ENCODE measurements around the gene LRRC46.

The LRRC46 gene

GRCh38 chr17:47808830-47809480 lies 22.5 kb upstream of the LRRC46 start:
- DNase-seq (ENCODE audit: low read depth) = no peak

- no peak for DNase-seq (ENCODE audit: low read depth)
Observed at GRCh38 chr17:47810200-47810821, 21.2 kb upstream of the LRRC46 start.

GRCh38 chr17:47810901-47811635 lies 20.4 kb upstream of the LRRC46 start:
- DNase-seq (ENCODE audit: low read depth) = no peak

- DNase-seq (ENCODE audit: low read depth) = no peak
Observed at GRCh38 chr17:47811709-47812108, 19.8 kb upstream of the LRRC46 start.

- no peak for DNase-seq (ENCODE audit: low read depth)
Observed at GRCh38 chr17:47812146-47812920, 19.1 kb upstream of the LRRC46 start.

- no peak for DNase-seq (ENCODE audit: low read depth)
Observed at GRCh38 chr17:47813077-47813476, 18.4 kb upstream of the LRRC46 start.

- DNase-seq (ENCODE audit: low read depth) = no peak
Observed at GRCh38 chr17:47813512-47814031, 17.9 kb upstream of the LRRC46 start.

GRCh38 chr17:47815106-47815918 lies 16.2 kb upstream of the LRRC46 start:
- no peak for DNase-seq (ENCODE audit: low read depth)

- no peak for DNase-seq (ENCODE audit: low read depth)
Observed at GRCh38 chr17:47816111-47816735, 15.2 kb upstream of the LRRC46 start.

GRCh38 chr17:47816947-47817346 lies 14.5 kb upstream of the LRRC46 start:
- DNase-seq (ENCODE audit: low read depth) = no peak

GRCh38 chr17:47818002-47818695 lies 13.3 kb upstream of the LRRC46 start:
- DNase-seq (ENCODE audit: low read depth) = no peak

- DNase-seq (ENCODE audit: low read depth) = no peak
Observed at GRCh38 chr17:47819475-47819874, 12.0 kb upstream of the LRRC46 start.

GRCh38 chr17:47820033-47820789 lies 11.3 kb upstream of the LRRC46 start:
- DNase-seq (ENCODE audit: low read depth) = no peak

GRCh38 chr17:47821031-47821423 lies 10.4 kb upstream of the LRRC46 start:
- no peak for DNase-seq (ENCODE audit: low read depth)

GRCh38 chr17:47821424-47822391 lies 9.8 kb upstream of the LRRC46 start, which contains the start of gene OSBPL7:
Gene OSBPL7 (minus strand): TSS chr17:47821794. CDS start chr17:47820278, 1,516 bp downstream.
- peak; percentile 77 for DNase-seq (ENCODE audit: low read depth)

- no peak for DNase-seq (ENCODE audit: low read depth)
Observed at GRCh38 chr17:47822785-47823184, 8.7 kb upstream of the LRRC46 start.

GRCh38 chr17:47823519-47823918 lies 8.0 kb upstream of the LRRC46 start:
- no peak for DNase-seq (ENCODE audit: low read depth)

GRCh38 chr17:47829870-47830269 lies 1.6 kb upstream of the LRRC46 start:
- no peak for DNase-seq (ENCODE audit: low read depth)

Data from CMK (cell line).